Measurements from ENCODE around the gene CAMK2D. TPM values are rescaled to one million over a fixed set of nuclear protein-coding genes. Genes with fewer than 3 reads are reported as not detected.
A peak's percentile ranks its signal among the peaks of the same experiment; 100 is the strongest.

Gene CAMK2D
- total RNA-seq, 2 experiments from 2014 or later, result 29.9 to 32.9 TPM

GRCh38 chr4:113617195-113617594 is 144.3 kb downstream of the CAMK2D start:
- H3K27me3 Mint-ChIP-seq, result no peaks in the 10 kb centered on the region
- H3K9me3 Mint-ChIP-seq, result no peaks in the 10 kb centered on the region
- no peaks in the 10 kb centered on the region for H3K36me3 Mint-ChIP-seq (ENCODE audit: low read depth)
- no peak overlapping the region for H3K4me3 ChIP-seq (ENCODE audit: low read length)
- no peak overlapping the region for H3K27ac Mint-ChIP-seq
- ATAC-seq (ENCODE audit: poor library complexity), result no peak
- H3K27ac ChIP-seq (ENCODE audit: low read depth in 1 of 2, low read length in 2 of 2), result no peak overlapping the region
- POLR2A ChIA-PET, result no interaction called here
- H3K27me3 ChIP-seq (ENCODE audit: control insufficient read depth in 1 of 2, insufficient read depth in 2 of 2, low read length in 2 of 2), result no peaks in the 10 kb centered on the region
- H3K9me3 ChIP-seq (ENCODE audit: control insufficient read depth in 1 of 2, insufficient read depth in 1 of 2, low read length in 2 of 2), result no peaks in the 10 kb centered on the region
- H3K4me3 Mint-ChIP-seq, result no peak overlapping the region
- H3K4me1 Mint-ChIP-seq (ENCODE audit: low read depth), result peaks cover 33% of the 10 kb centered on the region
- intact Hi-C loops (cut with DNase I, micrococcal nuclease), result no loop called here
- CTCF ChIA-PET, result no interaction called here
- TF ChIP-seq CTCF (IDR thresholded peaks at IDR 0.05), result no peak
- H3K36me3 ChIP-seq (ENCODE audit: insufficient read depth, low read length), result no peaks in the 10 kb centered on the region
- H3K4me1 ChIP-seq (ENCODE audit: insufficient read depth, low read length), result no peaks in the 10 kb centered on the region
- no peak for DNase-seq

GRCh38 chr4:113616443-113616842 is 145.1 kb downstream of the CAMK2D start:
- ChIA-PET CTCF (no interaction called here), POLR2A (no interaction called here)
- H3K27ac ChIP-seq (ENCODE audit: low read depth in 1 of 2, low read length in 2 of 2), result no peak overlapping the region
- no peak for TF ChIP-seq CTCF (IDR thresholded peaks at IDR 0.05)
- H3K27ac Mint-ChIP-seq, result no peak overlapping the region
- DNase-seq (peak in 3 of 14 experiments; percentile 5 to 51 (median 17)), ATAC-seq (ENCODE audit: poor library complexity) (peak; percentile 86)
- H3K4me1 ChIP-seq (ENCODE audit: insufficient read depth, low read length), result no peaks in the 10 kb centered on the region
- H3K36me3 ChIP-seq (ENCODE audit: insufficient read depth, low read length), result no peaks in the 10 kb centered on the region
- H3K27me3 Mint-ChIP-seq, result no peaks in the 10 kb centered on the region
- no peaks in the 10 kb centered on the region for H3K9me3 ChIP-seq (ENCODE audit: control insufficient read depth in 1 of 2, insufficient read depth in 1 of 2, low read length in 2 of 2)
- H3K4me3 Mint-ChIP-seq, result no peak overlapping the region
- no peak overlapping the region for H3K4me3 ChIP-seq (ENCODE audit: low read length)
- H3K9me3 Mint-ChIP-seq, result no peaks in the 10 kb centered on the region
- H3K36me3 Mint-ChIP-seq (ENCODE audit: low read depth), result no peaks in the 10 kb centered on the region
- H3K4me1 Mint-ChIP-seq (ENCODE audit: low read depth), result peaks cover 28% of the 10 kb centered on the region
- H3K27me3 ChIP-seq (ENCODE audit: control insufficient read depth in 1 of 2, insufficient read depth in 2 of 2, low read length in 2 of 2), result no peaks in the 10 kb centered on the region
- intact Hi-C loops (cut with DNase I, micrococcal nuclease), result no loop called here

GRCh38 chr4:113614414-113614813 is 147.1 kb downstream of the CAMK2D start:
- Histone ChIP-seq H3K4me3 (ENCODE audit: low read length) (no peak overlapping the region), H3K27me3 (ENCODE audit: control insufficient read depth in 1 of 2, insufficient read depth in 2 of 2, low read length in 2 of 2) (no peaks in the 10 kb centered on the region), H3K27ac (ENCODE audit: low read depth in 1 of 2, low read length in 2 of 2) (no peak overlapping the region), H3K4me1 (ENCODE audit: insufficient read depth, low read length) (no peaks in the 10 kb centered on the region), H3K9me3 (ENCODE audit: control insufficient read depth in 1 of 2, insufficient read depth in 1 of 2, low read length in 2 of 2) (no peaks in the 10 kb centered on the region), H3K36me3 (ENCODE audit: insufficient read depth, low read length) (peaks cover 2% of the 10 kb centered on the region)
- DNase-seq (no peak), ATAC-seq (ENCODE audit: poor library complexity) (no peak)
- ChIA-PET POLR2A (interaction anchor here (0.6 to 0.7 kb wide), 2 partner anchors 27 to 60 kb away, joined by 3 read pairs; no protein-coding TSS in a partner anchor), CTCF (no interaction called here)
- H3K4me3 Mint-ChIP-seq, result no peak overlapping the region
- H3K4me1 Mint-ChIP-seq (ENCODE audit: low read depth), result peaks cover 28% of the 10 kb centered on the region
- H3K27me3 Mint-ChIP-seq, result no peaks in the 10 kb centered on the region
- no peak for TF ChIP-seq CTCF (IDR thresholded peaks at IDR 0.05)
- H3K9me3 Mint-ChIP-seq, result no peaks in the 10 kb centered on the region
- intact Hi-C loops (cut with DNase I, micrococcal nuclease), result no loop called here
- H3K27ac Mint-ChIP-seq, result no peak overlapping the region
- peaks cover 4% of the 10 kb centered on the region for H3K36me3 Mint-ChIP-seq (ENCODE audit: low read depth)

All from CD4-positive, alpha-beta T cell (primary cell).